Measurements from ENCODE around the gene CTPS2. TPM values are rescaled to one million over a fixed set of nuclear protein-coding genes. Genes with fewer than 3 reads are reported as not detected.

Gene CTPS2
- total and polyA plus RNA-seq, 2 experiments from 2014 or later = 10.4 to 35.5 TPM

DNA sequence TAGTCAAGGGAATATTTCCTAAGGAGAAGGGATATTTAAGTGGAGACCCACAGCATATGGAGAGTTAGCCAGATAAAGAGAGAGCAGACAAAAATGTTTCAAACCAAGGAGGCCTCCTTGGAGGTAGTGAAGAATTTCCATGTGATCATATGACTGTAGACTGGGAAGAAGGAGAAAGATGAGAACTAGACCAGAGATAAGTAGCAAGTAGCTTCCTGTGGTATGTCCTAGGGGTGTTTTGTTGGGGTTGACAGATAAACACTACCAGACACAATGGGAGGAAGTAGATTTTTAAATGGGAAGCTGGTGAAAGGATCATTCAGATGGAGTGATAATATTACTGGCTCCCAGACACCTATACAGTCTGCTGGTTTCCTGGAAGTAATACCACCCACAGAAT is 20.5 kb upstream of the CTPS2 start (continued):
- TF ChIP-seq, protein P1, sequence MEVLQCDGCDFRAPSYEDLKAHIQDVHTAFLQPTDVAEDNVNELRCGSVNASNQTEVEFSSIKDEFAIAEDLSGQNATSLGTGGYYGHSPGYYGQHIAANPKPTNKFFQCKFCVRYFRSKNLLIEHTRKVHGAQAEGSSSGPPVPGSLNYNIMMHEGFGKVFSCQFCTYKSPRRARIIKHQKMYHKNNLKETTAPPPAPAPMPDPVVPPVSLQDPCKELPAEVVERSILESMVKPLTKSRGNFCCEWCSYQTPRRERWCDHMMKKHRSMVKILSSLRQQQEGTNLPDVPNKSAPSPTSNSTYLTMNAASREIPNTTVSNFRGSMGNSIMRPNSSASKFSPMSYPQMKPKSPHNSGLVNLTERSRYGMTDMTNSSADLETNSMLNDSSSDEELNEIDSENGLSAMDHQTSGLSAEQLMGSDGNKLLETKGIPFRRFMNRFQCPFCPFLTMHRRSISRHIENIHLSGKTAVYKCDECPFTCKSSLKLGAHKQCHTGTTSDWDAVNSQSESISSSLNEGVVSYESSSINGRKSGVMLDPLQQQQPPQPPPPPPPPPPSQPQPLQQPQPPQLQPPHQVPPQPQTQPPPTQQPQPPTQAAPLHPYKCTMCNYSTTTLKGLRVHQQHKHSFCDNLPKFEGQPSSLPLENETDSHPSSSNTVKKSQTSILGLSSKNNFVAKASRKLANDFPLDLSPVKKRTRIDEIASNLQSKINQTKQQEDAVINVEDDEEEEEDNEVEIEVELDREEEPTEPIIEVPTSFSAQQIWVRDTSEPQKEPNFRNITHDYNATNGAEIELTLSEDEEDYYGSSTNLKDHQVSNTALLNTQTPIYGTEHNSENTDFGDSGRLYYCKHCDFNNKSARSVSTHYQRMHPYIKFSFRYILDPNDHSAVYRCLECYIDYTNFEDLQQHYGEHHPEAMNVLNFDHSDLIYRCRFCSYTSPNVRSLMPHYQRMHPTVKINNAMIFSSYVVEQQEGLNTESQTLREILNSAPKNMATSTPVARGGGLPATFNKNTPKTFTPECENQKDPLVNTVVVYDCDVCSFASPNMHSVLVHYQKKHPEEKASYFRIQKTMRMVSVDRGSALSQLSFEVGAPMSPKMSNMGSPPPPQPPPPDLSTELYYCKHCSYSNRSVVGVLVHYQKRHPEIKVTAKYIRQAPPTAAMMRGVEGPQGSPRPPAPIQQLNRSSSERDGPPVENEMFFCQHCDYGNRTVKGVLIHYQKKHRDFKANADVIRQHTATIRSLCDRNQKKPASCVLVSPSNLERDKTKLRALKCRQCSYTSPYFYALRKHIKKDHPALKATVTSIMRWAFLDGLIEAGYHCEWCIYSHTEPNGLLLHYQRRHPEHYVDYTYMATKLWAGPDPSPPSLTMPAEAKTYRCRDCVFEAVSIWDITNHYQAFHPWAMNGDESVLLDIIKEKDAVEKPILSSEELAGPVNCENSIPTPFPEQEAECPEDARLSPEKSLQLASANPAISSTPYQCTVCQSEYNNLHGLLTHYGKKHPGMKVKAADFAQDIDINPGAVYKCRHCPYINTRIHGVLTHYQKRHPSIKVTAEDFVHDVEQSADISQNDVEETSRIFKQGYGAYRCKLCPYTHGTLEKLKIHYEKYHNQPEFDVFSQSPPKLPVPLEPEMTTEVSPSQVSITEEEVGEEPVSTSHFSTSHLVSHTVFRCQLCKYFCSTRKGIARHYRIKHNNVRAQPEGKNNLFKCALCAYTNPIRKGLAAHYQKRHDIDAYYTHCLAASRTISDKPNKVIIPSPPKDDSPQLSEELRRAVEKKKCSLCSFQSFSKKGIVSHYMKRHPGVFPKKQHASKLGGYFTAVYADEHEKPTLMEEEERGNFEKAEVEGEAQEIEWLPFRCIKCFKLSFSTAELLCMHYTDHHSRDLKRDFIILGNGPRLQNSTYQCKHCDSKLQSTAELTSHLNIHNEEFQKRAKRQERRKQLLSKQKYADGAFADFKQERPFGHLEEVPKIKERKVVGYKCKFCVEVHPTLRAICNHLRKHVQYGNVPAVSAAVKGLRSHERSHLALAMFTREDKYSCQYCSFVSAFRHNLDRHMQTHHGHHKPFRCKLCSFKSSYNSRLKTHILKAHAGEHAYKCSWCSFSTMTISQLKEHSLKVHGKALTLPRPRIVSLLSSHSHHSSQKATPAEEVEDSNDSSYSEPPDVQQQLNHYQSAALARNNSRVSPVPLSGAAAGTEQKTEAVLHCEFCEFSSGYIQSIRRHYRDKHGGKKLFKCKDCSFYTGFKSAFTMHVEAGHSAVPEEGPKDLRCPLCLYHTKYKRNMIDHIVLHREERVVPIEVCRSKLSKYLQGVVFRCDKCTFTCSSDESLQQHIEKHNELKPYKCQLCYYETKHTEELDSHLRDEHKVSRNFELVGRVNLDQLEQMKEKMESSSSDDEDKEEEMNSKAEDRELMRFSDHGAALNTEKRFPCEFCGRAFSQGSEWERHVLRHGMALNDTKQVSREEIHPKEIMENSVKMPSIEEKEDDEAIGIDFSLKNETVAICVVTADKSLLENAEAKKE (CRISPR knock-in tag; IDR thresholded peaks at IDR 0.05) = no peak
- TF ChIP-seq STAT1 (IDR thresholded peaks at IDR 0.05; ENCODE audit: unreplicated experiment) (no peak), CREB1 (CRISPR knock-in tag; IDR thresholded peaks at IDR 0.05; ENCODE audit: low read depth) (no peak)

DNA sequence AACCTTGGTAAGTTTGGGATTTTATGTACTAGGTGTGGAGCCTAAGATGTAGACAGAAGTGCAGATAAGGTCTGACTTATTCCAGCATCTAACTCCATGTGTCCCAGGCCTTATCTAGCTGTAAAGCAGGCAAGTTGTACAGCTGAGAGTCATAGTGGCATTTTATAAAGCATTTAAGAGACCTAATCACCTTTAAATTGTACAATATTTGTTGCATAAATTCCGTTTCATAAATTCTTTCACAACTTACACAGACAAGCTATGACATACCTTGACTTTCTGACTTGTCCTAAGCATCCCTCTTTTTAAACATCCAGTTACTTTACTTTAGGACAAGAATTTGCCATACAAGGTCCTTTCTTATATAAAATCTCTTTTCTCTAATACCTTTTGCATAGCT is 18.0 kb upstream of the CTPS2 start:
- no peaks in the 10 kb centered on the region for H3K9me2 ChIP-seq (ENCODE audit: insufficient read depth)
- Mint-ChIP-seq H3K27ac (no peak overlapping the region), H3K27me3 (ENCODE audit: insufficient read depth, low read depth, poor library complexity) (no peaks in the 10 kb centered on the region), H3K4me1 (no peaks in the 10 kb centered on the region), H3K4me3 (no peak overlapping the region), H3K36me3 (ENCODE audit: low read depth) (peaks cover 30% of the 10 kb centered on the region; the same call in 2 of the 3 replicates), H3K9me3 (peaks cover 14% of the 10 kb centered on the region; the same call in 2 of the 3 replicates)
- no peaks in the 10 kb centered on the region for H3K27me3 ChIP-seq (ENCODE audit: insufficient read depth)
- H3K4me1 ChIP-seq (ENCODE audit: insufficient read depth) = no peaks in the 10 kb centered on the region
- no peak for DNase-seq (ENCODE audit: low spot score)
- H3K27ac ChIP-seq (ENCODE audit: low read depth) = no peak overlapping the region
- no peaks in the 10 kb centered on the region for H3F3A ChIP-seq (replicated peaks; ENCODE audit: low read depth)
- H3K79me2 ChIP-seq (replicated peaks; ENCODE audit: insufficient read depth) = peaks cover 63% of the 10 kb centered on the region
- H3K4me3 ChIP-seq = no peak overlapping the region
- no peak overlapping the region for H2AFZ ChIP-seq
- peaks cover 5% of the 10 kb centered on the region; the same call in 1 of the 2 replicates for H3K36me3 ChIP-seq (ENCODE audit: insufficient read depth)
- ATAC-seq = no peak
- H4K20me1 ChIP-seq (replicated peaks; ENCODE audit: insufficient read depth) = no peaks in the 10 kb centered on the region; the same call in 1 of the 2 replicates
- TF ChIP-seq EZH2 (IDR thresholded peaks at IDR 0.05; ENCODE audit: low read depth, unreplicated experiment) = no peak
- no peak for TF ChIP-seq JUNB (IDR thresholded peaks at IDR 0.05; ENCODE audit: unreplicated experiment)
- no peak for TF ChIP-seq ZNF114 (CRISPR knock-in tag; IDR thresholded peaks at IDR 0.05)
- TF ChIP-seq, protein P1 (CRISPR knock-in tag; IDR thresholded peaks at IDR 0.05) = no peak
- H3K4me2 ChIP-seq = no peak overlapping the region
